ENCODE measurements around the gene ADARB2.
"Not testable (repeated sequence)": the region's sequence is repeated elsewhere in the genome, so short reads cannot be mapped to it uniquely, and the experiment has no call there.

ADARB2 gene

DNA sequence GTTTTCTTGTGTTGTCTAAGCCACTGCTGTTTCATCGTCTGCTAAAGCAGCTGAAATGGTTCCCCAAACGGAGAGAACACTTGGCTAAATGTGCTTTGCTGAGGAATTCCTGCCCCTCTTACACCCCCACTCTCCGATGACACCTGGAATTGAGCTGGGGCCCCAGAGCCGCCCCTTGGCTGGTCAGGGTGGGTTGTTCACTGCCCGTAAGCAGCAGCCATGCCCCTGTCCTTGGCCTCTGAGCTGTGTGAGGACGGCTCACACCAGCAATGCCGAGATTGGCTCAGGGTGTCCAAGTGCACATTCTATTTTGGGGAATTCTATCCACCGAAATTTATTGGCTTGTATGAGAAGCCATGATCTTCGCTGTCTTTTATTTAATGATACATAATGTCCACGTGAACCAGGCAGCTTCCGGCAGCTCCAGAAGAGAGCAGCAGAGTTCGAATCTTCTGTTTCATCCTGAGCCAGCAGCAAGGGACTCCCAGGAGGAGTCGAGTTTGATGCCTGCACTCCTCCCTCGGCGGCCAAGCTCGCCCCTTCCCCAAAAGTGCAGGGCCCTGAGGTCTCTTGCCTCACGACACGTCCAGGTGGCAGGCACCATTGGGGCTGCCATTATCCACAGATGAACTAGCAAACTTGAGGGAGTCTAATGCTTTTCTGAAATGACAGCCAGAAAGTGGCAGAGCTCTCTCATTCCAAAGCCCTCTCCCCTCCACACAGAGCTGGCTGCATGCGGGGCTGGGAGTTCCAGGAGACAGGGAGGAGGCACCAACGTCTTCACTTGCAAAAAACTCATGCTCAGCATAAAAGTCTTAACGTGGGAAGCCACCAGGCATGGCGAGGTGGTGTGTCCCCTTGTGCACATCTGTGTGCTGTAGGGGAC lies 567.1 kb downstream of the ADARB2 start:
- no peak for DNase-seq (ENCODE audit: low spot score)

DNA sequence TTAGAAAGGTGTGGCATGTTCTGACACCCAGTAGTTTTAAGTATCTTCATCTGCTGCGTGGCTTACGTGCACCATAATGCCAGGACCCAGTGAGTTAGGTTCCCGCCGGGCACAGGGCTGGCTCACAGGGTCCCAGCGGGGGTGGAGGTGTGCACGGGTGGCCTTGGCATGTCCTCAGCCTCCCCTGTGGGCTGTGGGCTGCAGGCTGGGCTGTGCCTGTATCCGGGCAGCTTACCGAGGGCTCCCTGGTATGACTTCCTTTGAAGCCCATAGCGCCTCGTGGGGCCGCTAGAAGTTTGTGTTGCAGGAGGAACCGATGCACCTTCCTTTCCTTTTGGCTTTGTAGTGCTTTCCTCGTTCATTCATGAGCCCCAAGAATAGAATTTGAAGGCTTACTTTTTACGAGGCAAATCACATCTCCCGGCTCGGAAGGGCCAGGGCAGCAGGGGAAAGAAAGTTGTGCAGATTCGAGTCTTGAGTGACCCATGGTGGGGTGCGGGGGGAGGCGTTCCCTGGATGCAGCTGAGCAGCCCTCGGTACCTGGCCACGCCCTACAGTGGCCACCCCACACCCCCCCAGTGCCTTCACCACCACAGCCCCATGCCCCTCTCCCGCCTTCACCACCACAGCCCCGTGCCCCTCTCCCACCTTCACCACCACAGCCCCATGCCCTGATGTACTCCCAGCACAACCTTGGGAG lies 568.0 kb downstream of the ADARB2 start:
- no peak for DNase-seq (ENCODE audit: low spot score)

DNA sequence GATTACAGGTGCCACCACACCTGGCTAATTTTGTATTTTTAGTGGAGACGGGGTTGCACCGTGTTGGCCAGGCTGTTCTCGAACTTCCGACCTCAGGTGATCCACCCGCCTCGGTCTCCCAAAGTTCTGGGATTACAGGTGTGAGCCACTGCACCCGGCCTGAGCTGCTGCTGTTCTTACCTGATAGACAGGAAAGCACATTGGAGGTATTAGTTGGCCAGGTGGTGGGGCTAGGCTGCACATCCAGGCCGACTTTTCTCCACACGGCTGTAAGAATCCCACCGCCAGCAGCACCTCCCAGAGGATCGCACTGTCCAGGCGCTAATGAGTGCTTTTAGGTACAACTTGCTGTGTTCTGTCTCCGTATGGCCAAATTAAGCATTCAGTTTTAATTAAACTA lies 568.6 kb downstream of the ADARB2 start:
- DNase-seq (ENCODE audit: low spot score) = no peak

DNA sequence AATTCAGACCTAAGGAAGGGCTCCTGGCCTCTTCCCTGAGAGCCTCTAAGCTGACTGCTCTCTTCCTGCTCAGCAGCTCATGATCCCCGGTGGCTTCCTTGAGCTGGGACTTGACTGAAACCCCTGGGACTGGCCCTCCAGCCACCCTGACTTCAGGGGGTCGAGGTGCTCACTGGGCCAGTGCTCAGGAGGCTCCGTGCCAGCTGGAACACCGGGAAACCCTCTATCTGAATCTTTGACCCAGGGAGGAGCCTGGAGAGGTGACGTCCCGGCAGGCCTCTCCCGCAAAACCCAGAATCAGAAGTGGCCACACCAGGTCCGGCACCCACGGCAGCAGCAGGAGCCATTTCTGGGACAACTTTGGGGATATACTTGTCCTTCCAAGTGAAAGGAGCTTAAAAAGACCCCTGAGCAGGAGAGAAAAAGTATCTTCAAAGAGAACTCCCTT lies 570.5 kb downstream of the ADARB2 start:
- DNase-seq (ENCODE audit: low spot score) = no peak

DNA sequence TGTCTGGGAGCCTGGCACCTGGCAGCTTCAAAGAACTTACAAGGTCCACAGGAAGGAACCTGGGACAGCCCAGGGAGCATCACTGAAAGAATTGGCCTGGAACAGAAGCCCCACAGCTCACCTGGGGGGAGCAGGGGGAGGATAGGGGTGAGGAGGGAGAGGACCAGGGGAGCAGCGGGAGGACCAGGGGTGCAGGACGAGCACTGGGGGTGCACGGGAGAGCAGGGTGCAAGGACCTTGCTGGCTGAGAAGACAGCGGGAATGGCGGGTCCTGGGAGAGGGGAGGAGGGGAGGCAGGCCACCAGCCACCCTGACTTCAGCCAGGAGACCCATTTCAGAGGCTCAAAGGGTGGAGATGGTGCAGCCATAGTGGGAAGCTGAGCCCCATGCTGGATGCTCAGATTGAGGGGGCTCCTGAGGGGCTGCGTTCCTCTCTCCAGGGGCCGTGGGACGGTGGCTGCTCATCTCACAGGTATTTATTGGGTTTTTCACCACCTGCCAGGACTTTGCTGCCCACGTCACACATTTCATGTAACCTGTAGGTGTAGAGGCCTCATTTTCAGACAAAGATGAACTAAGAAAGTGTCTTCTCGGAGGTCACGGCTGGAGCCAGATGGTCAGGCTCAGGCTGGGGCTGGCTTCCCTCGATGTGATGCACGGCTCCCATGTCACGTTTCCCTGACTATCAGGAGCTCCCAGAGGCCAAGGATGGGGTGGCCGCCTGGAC lies 571.1 kb downstream of the ADARB2 start:
- DNase-seq (ENCODE audit: low spot score) = no peak

DNA sequence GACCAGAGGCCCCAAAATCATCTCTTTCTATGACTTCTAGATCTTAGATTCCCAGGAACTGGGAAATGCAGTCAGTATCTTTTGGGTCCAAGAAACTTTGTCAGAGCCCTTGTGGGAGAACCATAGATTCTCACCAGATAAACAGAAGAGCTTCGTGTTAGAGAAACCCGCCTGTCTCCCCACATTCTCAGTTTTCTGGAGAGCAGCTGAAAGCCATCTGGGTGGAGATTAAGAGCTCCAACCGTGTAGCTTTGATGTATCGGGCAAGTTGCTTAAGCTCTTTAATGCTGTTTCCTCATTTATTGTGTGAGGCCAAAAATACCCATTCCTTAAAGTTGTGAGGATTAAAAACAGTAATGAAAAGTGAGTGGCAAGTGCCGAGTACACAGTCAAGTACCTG lies 573.5 kb downstream of the ADARB2 start:
- DNase-seq (ENCODE audit: low spot score) = no peak

DNA sequence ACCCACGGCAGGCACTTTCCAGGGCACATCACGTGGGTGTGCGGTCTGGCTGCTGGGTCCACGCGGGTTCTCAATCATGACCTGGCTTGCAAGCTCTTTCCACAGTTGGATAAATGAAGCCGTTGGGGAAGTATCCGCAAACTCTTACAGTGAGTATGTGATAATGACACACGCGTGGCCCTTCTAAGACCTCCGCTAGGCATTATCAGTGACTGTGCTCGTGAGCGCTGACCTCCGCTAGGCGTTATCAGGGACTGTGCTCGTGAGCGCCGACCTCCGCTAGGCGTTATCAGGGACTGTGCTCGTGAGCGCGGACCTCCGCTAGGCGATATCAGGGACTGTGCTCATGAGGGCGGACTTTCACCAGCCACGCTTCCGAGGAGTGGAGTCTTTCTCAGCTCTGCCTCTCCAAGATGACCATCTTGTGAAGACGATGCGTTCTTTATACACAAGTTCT lies 574.1 kb downstream of the ADARB2 start:
- no peak for DNase-seq (ENCODE audit: low spot score)

DNA sequence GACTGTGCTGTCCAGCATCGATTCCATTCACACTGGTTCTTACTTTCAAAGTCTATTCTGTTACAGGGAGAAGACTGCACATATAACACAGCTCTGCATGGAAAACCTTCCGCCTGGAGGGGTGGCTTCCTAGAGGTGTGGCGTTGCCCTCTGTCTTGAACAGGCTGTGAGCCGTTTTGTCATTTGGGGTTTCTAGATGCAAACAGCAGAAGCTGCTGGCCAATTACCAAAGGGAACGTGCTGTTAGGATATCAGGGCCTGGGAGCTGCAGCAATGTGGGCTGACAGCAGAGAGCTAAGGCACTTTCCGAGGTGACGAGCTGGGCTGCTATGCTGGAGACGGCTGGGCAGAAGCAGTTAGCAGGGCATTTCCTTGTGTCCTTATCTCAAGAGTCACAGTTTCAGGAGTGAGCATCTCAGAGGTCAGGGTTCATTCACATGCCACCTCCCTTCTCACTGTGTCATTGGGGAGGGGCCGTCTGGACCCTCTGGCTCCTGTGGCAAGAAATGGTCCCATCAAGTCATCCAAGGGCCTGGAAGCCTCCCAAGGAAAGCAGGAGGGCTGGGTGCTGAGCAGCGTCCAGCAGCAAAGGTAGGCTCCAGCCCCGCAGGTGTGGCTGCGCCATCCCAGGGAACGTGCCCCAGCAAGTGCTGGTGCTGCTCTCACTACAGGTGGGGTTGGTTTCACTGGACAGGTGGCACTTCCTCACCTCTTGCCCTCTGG lies 574.7 kb downstream of the ADARB2 start:
- no peak for DNase-seq (ENCODE audit: low spot score)

DNA sequence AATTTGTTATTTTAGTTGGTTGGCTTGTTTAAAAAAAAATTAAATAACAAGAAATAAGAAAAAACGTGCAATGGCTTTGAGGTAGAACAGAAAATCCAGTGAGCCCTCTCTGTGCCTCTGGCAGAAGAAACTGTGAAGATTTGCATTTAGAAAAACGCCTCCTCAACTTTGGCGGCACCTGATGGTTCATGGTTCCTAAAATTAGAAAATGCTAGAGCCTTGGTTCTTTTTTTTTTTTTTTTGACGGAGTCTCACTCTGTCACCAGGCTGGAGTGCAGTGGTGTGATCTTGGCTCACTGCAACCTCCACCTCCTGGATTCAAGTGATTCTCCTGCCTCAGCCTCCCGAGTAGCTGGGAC lies 576.0 kb downstream of the ADARB2 start:
- DNase-seq (ENCODE audit: low spot score) = not testable (repeated sequence)

DNA sequence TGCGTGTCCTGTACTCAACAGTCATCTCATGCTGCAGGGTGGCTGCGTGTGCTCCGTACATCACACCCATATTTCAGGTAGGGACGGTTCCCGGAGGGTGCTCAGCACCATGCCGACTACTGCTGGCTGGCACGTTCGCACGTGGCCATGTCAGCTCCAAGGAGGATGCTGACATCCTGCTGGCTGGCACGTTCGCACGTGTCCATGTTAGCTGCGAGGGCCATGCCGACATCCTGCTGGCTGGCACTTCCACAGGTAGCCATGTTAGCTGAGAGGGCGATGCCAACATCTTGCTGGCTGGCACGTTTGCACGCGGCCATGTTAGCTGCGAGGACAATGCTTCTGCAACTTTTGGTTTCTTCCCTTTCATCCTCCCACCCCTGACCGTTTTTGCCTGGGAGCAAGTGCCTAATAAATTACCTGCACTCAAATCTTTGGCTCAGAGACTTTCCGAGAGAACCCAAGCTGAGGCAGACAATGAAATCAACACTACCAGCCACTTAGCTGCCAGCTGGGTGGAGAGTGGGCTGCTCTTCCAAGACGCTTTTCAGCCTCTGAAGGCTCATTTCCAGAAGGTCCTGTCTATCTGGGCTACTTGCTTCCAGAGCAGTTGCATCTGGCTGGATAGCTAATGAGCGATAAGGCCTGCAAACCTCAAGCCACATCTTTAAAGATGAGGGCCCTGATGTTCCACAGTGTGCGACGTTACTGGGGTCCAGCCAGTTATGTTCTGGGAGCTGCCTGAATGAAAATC lies 576.6 kb downstream of the ADARB2 start:
- peak; percentile 12 for DNase-seq (ENCODE audit: low spot score)

DNA sequence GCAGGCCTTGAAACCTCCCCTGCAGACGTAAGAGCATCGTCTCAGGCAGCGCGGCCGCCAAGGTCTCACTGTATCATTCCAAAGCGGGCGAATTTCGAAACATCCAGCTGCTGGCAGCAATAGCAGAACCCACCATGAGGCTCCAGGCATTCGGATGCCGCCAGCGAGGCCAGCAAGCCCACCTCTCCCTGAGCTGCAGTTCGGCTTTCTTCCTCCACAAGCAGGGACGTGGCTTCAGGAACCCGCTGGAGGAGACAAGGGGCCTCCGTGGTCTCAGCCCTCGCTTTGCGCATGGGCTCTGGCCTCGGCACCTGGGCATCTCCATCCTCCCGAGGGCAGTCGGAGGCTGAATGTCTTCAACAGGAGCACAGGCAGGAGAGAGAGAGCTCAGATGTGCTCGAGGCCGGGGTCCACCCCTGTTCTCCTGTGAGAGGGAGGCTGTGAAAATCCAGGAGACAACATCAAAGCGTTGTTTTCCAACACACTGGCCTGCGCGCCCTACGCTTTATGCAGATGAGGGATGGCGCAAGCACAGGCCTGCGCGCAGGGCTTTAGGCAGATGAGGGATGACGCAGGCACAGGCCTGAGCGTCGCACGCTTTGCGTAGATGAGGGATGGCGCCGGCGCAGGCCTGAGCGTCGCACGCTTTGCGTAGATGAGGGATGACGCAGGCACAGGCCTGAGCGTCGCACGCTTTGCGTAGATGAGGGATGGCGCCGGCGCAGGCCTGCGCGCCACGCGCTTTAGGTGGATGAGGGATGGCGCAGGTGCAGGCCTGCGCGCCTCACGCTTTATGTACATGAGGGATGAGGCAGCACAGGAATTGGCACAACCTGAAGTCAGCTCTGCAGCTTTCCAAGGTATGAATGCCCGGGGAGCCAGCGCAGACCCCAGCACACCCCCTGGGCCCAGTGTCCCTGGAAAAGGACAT lies 577.9 kb downstream of the ADARB2 start:
- no peak for DNase-seq (ENCODE audit: low spot score)

DNA sequence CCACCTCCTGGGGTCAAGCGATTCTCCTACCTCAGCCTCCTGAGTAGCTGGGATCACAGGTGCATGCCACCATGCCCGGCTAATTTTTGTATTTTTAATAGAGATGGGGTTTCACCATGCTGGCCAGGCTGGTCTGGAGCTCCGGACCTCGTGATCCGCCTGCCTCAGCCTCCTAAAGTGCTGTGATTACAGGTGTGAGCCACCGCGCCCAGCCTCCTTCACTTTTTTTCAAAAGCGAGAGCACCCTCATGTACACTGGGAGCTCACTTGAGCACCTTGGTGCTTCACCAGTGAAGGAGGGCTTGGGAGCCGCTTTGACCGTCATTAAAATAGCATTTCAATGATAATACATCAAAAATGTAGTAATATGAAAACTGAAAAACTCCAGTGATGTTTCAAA lies 578.8 kb downstream of the ADARB2 start:
- DNase-seq (ENCODE audit: low spot score) = not testable (repeated sequence)

DNA sequence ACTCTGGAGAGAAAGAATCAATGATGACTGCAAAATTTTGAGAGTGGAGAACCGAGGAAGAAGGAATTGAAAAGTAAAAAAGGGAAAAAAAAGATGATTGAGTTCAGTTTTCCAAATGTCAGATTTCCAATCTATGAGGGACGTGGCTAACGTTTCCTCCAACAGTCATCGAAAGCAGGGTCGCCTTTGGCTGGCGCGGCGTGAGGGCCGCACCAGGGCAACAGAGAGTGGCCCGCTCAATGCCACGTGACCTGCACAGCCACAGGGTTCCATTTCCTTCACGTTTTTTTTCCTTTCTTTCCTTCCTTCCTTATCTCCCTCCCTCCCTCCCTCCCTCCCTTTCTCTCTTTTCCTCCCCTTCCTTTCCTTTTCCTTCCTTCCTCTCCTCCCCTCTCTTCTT lies 579.3 kb downstream of the ADARB2 start:
- no peak for DNase-seq (ENCODE audit: low spot score)

DNA sequence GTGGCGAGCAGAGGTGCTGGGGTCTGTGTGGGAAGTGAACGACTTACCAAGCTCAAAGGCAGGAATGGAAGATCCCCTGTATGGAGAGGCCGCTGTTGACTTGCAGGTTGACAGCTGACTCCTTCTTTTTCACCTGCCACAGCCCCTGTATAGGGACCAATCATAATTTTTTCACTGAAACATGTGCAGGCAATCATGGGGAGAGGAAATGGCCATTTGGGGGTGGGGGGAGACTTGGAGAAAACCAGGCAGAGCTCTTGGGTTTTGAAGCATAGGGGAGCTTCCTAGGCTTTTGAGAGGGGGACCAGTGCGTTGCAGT lies 579.8 kb downstream of the ADARB2 start:
- no peak for DNase-seq (ENCODE audit: low spot score)

DNA sequence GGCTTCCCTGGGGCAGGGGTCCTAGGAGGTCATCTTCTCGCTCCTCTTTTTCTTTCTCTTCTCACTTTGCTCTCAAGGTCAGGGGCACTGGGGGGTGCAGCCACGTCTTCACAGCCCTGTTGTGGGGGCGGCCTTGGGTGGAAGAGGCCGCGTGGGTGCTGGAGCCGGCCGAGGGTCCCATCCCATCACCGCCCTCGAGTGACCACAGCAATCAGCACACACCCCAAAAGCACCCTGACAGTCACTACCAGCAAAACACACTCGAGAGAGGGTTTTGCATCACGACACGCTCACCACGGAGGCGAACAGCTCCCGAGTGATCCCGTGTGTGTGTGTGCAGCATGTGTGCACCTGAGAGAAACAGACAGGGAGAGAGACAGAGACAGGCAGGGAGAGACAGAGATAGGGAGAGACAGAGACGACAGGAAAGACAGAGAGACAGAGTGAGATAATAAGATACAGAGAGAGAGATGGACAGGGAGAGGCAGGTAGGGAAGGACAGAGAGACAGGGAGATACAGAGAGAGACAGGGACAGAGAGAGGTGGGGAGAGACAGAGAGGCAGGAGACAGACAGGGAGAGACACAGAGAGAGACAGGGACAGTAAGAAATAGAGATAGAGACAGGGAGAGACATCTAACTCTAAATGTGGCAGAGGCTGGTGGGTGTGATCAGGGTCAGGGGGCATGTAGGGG lies 580.3 kb downstream of the ADARB2 start:
- peak; percentile 15 for DNase-seq (ENCODE audit: low spot score)

DNA sequence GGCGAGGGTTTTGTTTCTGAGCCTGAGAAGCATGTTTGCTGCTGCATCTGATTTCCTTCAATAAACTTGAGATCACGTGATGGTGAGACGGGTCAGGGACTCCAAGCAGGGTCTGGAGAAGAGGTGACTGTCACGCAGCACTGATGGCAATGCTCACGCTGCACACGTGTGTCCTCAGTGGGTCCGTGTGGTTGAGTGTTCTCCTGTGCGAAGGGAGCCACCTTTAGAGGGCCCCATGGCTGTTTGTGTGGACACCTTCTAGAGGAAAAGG lies 580.8 kb downstream of the ADARB2 start:
- DNase-seq (ENCODE audit: low spot score) = peak; percentile 17

DNA sequence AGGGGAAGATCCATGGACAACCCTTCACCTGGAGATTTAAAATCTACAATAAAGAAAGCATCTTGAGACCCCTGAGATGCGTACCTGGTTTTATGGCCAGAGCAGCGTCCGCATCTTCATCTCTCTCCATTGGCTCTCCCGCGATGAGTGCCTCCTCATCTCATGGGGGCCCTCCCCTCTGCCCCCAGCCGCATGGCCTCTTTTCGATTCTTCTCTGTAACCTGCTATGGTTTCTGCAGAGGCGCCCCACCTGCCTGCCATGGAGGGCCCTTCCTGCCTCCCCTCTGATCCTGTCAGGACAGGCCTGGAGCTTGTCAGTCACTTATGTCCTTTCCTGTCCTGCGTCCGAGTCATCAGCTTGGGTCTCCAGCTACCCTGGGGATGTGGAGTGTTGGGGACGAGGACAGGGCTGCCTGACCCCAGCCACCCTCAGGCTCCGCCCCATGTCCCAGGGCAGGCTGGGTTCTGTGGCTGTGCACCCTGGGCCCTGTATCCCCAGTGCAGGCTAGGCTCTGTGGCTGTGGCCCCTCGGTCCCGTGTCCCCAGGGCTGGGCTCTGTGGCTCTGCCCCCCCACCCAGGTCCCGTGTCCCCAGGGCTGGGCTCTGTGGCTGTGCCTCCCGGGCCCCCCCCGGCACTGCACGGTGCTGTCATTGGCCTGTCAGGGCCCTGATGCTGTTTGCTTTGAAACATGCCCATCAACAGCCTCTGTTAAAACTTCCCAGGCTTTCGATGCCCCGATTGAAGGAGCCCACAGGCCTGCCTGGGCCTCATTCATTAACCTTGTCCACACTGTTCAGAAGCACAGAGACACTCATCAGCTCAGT lies 581.3 kb downstream of the ADARB2 start:
- peak; percentile 17 for DNase-seq (ENCODE audit: low spot score)

DNA sequence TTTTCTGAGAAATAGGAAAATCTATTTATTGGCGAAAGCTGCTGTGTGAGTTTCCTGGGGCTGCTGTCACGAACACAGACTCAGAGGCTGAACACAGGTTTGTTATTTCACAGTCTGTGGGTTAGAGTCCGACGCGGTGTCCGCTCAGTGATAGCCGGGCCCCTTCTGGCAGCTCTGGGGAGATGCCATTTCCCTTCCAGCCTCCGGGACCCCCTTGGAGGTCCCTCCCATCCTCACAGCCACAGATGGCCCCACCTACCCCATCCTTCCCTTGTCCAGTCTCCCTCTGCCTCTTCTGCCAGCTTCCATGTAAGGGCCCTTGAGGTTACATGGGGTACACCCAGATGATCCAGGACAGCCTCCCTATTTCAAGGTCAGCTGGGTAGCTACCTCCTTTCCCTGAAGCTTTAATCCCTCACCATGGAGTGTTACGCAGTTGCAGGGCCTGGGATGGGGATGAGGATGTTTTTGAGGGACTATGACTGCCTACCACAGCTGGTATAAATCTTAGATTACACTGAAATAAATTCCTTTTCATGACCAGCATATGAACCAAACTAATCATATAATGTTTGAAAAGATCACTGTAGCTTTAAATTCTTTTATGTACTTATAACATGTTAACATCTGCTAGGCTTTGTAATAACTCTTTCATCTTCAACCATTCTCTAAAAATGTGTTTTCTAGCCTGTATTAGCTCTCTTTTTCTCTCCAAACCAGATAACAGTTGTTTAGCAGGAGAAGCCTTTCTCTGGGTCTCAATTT lies 582.6 kb downstream of the ADARB2 start:
- no peak for DNase-seq (ENCODE audit: low spot score)

Data from D341Med (cell line).